ENCODE results near the gene IL18BP.
A peak's percentile ranks its signal among the peaks of the same experiment; 100 is the strongest.

IL18BP gene

DNA sequence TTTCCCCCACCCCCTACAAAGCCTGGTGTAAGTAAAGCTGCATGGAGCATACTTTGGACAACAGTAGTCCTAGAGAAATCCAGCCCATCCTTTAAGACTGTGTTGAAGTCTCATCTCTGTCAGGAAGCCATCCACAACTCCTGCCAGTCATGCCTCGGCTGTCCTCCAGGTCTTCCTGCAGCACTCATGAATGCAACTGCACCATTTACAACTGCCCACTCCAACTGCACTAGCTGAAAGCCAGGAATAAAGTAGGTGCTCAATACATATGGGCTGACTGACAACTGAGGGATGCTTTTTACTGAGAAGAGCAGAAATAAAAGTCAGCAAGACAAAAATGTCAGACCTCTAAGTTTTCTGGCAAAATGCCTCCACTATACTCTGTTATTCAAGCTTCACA, 27.4 kb downstream of the IL18BP start:
- Histone ChIP-seq H3K4ac (ENCODE audit: low read depth, low read length) (no peak overlapping the region), H2BK5ac (ENCODE audit: low read depth, low read length, poor library complexity) (no peak overlapping the region), H4K91ac (ENCODE audit: low read depth, low read length) (no peak overlapping the region), H4K12ac (ENCODE audit: low read depth, low read length) (no peak overlapping the region), H2AFZ (ENCODE audit: insufficient read depth, low read length, poor library complexity) (no peak overlapping the region), H3K14ac (ENCODE audit: low read length) (no peak overlapping the region), H2BK12ac (ENCODE audit: low read length) (no peak overlapping the region), H3K27me3 (ENCODE audit: insufficient read depth, low read length) (no peaks in the 10 kb centered on the region), H3K9me3 (ENCODE audit: insufficient read depth, low read depth, low read length) (no peaks in the 10 kb centered on the region), H3K18ac (ENCODE audit: low read length) (no peak overlapping the region), H3K79me2 (ENCODE audit: control insufficient read depth, insufficient read depth, low read length, poor library complexity) (no peaks in the 10 kb centered on the region), H4K8ac (ENCODE audit: low read depth, low read length) (no peak overlapping the region), H3K9ac (ENCODE audit: low read length) (no peak overlapping the region), H3K4me3 (ENCODE audit: low read depth, low read length) (no peak overlapping the region), H3K4me2 (ENCODE audit: low read length) (no peak overlapping the region), H3K23ac (ENCODE audit: low read length) (no peak overlapping the region), H2BK120ac (ENCODE audit: insufficient read depth, low read length, poor library complexity) (no peak overlapping the region), H3K79me1 (ENCODE audit: low read length) (peaks cover 4% of the 10 kb centered on the region), H3K36me3 (ENCODE audit: control insufficient read depth in 1 of 2, insufficient read depth in 2 of 2, low read length in 2 of 2) (peaks cover 19 to 44% of the 10 kb centered on the region in 2 experiments), H3K4me1 (ENCODE audit: control insufficient read depth in 1 of 2, insufficient read depth in 2 of 2, low read length in 2 of 2) (peaks cover 7 to 9% of the 10 kb centered on the region in 2 experiments), H3K27ac (ENCODE audit: low read depth, low read length) (peak overlapping the region; percentile 2), H2AK5ac (ENCODE audit: low read length) (no peak overlapping the region)
- WGBS (ENCODE audit: extremely low coverage, insufficient coverage, insufficient read length): no CpG with 5 or more reads among the region's 1 CpG
- DNase-seq: no peak

DNA sequence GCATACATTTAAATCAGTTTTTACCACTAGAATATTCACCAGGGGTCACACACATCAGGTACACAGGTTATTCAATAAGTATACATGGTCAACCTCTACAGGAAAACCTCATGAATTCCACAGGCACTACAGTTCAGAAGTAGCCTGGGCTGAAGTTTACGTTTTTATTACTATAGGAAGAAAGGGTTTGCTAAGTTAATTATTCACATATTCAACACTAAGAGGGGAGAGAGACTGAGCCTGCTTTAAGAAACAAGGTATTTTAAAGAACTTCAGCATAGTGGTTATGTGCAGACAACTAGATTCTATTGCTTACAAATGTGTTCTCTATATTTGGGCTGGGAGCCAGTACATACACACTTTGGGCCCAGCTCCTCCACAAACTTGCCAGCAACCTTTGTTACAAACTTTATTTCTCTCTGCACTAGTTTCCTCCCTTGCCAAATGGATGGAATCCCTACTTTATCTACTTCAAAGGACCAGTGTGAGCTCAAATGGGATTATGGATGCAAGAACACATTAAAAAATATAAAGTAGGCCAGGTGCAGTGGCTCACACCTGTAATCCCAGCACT, 31.9 kb downstream of the IL18BP start:
- no peaks in the 10 kb centered on the region for H3K79me1 ChIP-seq (ENCODE audit: low read length)
- H3K4me1 ChIP-seq (ENCODE audit: control insufficient read depth in 1 of 2, insufficient read depth in 2 of 2, low read length in 2 of 2): no peaks in the 10 kb centered on the region
- no peak overlapping the region for H2BK12ac ChIP-seq (ENCODE audit: low read length)
- no peaks in the 10 kb centered on the region for H3K27me3 ChIP-seq (ENCODE audit: insufficient read depth, low read length)
- no peak overlapping the region for H2AFZ ChIP-seq (ENCODE audit: insufficient read depth, low read length, poor library complexity)
- peaks cover 14 to 26% of the 10 kb centered on the region in 2 experiments for H3K36me3 ChIP-seq (ENCODE audit: control insufficient read depth in 1 of 2, insufficient read depth in 2 of 2, low read length in 2 of 2)
- H3K79me2 ChIP-seq (ENCODE audit: control insufficient read depth, insufficient read depth, low read length, poor library complexity): no peaks in the 10 kb centered on the region
- H4K12ac ChIP-seq (ENCODE audit: low read depth, low read length): no peak overlapping the region
- no peak overlapping the region for H3K27ac ChIP-seq (ENCODE audit: low read depth, low read length)
- H2AK5ac ChIP-seq (ENCODE audit: low read length): no peak overlapping the region
- WGBS (ENCODE audit: extremely low coverage, insufficient coverage, insufficient read length): no CpG with 5 or more reads among the region's 1 CpG
- no peak overlapping the region for H3K18ac ChIP-seq (ENCODE audit: low read length)
- H2BK120ac ChIP-seq (ENCODE audit: insufficient read depth, low read length, poor library complexity): no peak overlapping the region
- no peak overlapping the region for H3K14ac ChIP-seq (ENCODE audit: low read length)
- H3K9me3 ChIP-seq (ENCODE audit: insufficient read depth, low read depth, low read length): no peaks in the 10 kb centered on the region
- H4K8ac ChIP-seq (ENCODE audit: low read depth, low read length): no peak overlapping the region
- H3K23ac ChIP-seq (ENCODE audit: low read length): no peak overlapping the region
- no peak overlapping the region for H2BK5ac ChIP-seq (ENCODE audit: low read depth, low read length, poor library complexity)
- no peak overlapping the region for H3K4ac ChIP-seq (ENCODE audit: low read depth, low read length)
- no peak overlapping the region for H4K91ac ChIP-seq (ENCODE audit: low read depth, low read length)
- no peak for DNase-seq
- H3K9ac ChIP-seq (ENCODE audit: low read length): no peak overlapping the region
- H3K4me3 ChIP-seq (ENCODE audit: low read depth, low read length): no peak overlapping the region
- no peak overlapping the region for H3K4me2 ChIP-seq (ENCODE audit: low read length)

DNA sequence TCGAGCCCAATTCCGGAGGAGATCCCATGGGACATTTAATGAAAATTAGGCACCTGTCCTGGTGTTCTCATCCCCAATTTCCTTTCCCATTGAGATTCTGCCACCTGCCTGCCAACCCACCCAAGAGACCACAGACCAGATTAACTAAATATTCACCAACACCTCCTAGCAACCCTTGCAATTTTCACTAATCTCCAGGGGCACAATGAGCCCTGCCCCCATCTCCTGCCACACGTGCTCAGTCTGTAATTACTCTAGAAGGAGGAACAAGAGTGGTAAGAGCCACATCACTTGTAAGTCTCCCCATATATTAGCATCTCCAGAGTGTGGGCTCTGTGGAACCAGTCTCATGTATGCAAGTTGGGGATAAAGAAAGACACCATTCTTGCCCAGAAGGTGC, 38.0 kb downstream of the IL18BP start:
- H3K36me3 ChIP-seq (ENCODE audit: control insufficient read depth in 1 of 2, insufficient read depth in 2 of 2, low read length in 2 of 2): peaks cover 9 to 15% of the 10 kb centered on the region in 2 experiments
- H2BK5ac ChIP-seq (ENCODE audit: low read depth, low read length, poor library complexity): no peak overlapping the region
- H4K8ac ChIP-seq (ENCODE audit: low read depth, low read length): no peak overlapping the region
- H3K27me3 ChIP-seq (ENCODE audit: insufficient read depth, low read length): no peaks in the 10 kb centered on the region
- H3K79me1 ChIP-seq (ENCODE audit: low read length): peaks cover 11% of the 10 kb centered on the region
- peaks cover 14% of the 10 kb centered on the region for H3K79me2 ChIP-seq (ENCODE audit: control insufficient read depth, insufficient read depth, low read length, poor library complexity)
- no peak overlapping the region for H2BK120ac ChIP-seq (ENCODE audit: insufficient read depth, low read length, poor library complexity)
- peak overlapping the region; percentile 61 for H3K4ac ChIP-seq (ENCODE audit: low read depth, low read length)
- no peaks in the 10 kb centered on the region for H3K9me3 ChIP-seq (ENCODE audit: insufficient read depth, low read depth, low read length)
- DNase-seq: no peak
- no peak overlapping the region for H4K91ac ChIP-seq (ENCODE audit: low read depth, low read length)
- WGBS (ENCODE audit: extremely low coverage, insufficient coverage, insufficient read length): no CpG with 5 or more reads among the region's 3 CpGs
- H3K9ac ChIP-seq (ENCODE audit: low read length): no peak overlapping the region
- no peak overlapping the region for H2AK5ac ChIP-seq (ENCODE audit: low read length)
- no peak overlapping the region for H3K27ac ChIP-seq (ENCODE audit: low read depth, low read length)
- H3K23ac ChIP-seq (ENCODE audit: low read length): no peak overlapping the region
- no peak overlapping the region for H3K4me2 ChIP-seq (ENCODE audit: low read length)
- H3K14ac ChIP-seq (ENCODE audit: low read length): no peak overlapping the region
- H3K4me1 ChIP-seq (ENCODE audit: control insufficient read depth in 1 of 2, insufficient read depth in 2 of 2, low read length in 2 of 2): peaks cover 19% of the 10 kb centered on the region in 2 experiments
- H2AFZ ChIP-seq (ENCODE audit: insufficient read depth, low read length, poor library complexity): no peak overlapping the region
- H4K12ac ChIP-seq (ENCODE audit: low read depth, low read length): no peak overlapping the region
- no peak overlapping the region for H3K18ac ChIP-seq (ENCODE audit: low read length)
- no peak overlapping the region for H3K4me3 ChIP-seq (ENCODE audit: low read depth, low read length)
- no peak overlapping the region for H2BK12ac ChIP-seq (ENCODE audit: low read length)

DNA sequence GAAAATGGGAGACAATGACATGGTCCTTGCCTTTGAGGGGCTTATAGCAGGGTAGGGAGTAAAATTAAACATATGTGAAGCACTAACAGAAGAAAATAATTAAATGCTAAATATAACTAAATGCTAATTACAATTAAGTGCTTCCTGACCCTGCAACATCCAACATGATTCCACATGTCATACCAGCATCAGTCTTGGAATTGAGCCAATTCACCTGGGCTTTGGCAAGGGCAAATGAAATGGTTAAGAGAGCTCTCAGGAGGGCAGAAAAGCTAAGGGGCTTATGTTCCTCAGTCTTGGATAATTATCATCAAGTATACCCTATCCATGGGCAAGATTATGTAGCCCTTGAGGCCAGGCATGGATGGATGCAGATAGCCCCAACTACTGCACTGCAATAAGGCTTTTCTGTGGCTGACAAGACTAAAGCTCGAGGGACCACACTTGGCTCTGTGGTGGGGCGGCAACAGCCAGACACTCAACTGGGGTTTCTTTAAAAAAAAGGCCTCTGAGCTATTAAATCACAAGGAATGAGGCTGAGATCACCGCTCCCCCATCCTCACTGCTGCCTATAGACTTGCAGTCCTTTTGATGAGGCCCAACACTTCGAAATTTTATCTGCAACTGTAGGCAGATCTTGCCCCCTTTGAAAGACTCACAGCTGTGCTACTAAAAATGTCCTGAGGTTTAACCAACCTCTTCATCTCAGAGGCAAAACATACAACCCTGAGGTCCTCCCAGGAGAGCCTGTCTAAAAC, 39.0 kb downstream of the IL18BP start:
- Histone ChIP-seq H3K14ac (ENCODE audit: low read length) (no peak overlapping the region), H3K27ac (ENCODE audit: low read depth, low read length) (no peak overlapping the region), H4K8ac (ENCODE audit: low read depth, low read length) (no peak overlapping the region), H3K18ac (ENCODE audit: low read length) (no peak overlapping the region), H3K27me3 (ENCODE audit: insufficient read depth, low read length) (no peaks in the 10 kb centered on the region), H3K4me1 (ENCODE audit: control insufficient read depth in 1 of 2, insufficient read depth in 2 of 2, low read length in 2 of 2) (peaks cover 23% of the 10 kb centered on the region in 2 experiments), H3K79me2 (ENCODE audit: control insufficient read depth, insufficient read depth, low read length, poor library complexity) (peaks cover 14% of the 10 kb centered on the region), H2AK5ac (ENCODE audit: low read length) (no peak overlapping the region), H2BK5ac (ENCODE audit: low read depth, low read length, poor library complexity) (no peak overlapping the region), H4K91ac (ENCODE audit: low read depth, low read length) (no peak overlapping the region), H3K4me2 (ENCODE audit: low read length) (no peak overlapping the region), H3K4ac (ENCODE audit: low read depth, low read length) (peak overlapping the region; percentile 68), H3K23ac (ENCODE audit: low read length) (no peak overlapping the region), H3K4me3 (ENCODE audit: low read depth, low read length) (no peak overlapping the region), H2BK120ac (ENCODE audit: insufficient read depth, low read length, poor library complexity) (no peak overlapping the region), H3K9ac (ENCODE audit: low read length) (no peak overlapping the region), H2AFZ (ENCODE audit: insufficient read depth, low read length, poor library complexity) (no peak overlapping the region), H2BK12ac (ENCODE audit: low read length) (no peak overlapping the region), H3K79me1 (ENCODE audit: low read length) (peaks cover 14% of the 10 kb centered on the region), H4K12ac (ENCODE audit: low read depth, low read length) (no peak overlapping the region), H3K9me3 (ENCODE audit: insufficient read depth, low read depth, low read length) (no peaks in the 10 kb centered on the region), H3K36me3 (ENCODE audit: control insufficient read depth in 1 of 2, insufficient read depth in 2 of 2, low read length in 2 of 2) (peaks cover 11 to 13% of the 10 kb centered on the region in 2 experiments)
- no peak for DNase-seq
- WGBS (ENCODE audit: extremely low coverage, insufficient coverage, insufficient read length): no CpG with 5 or more reads among the region's 4 CpGs
